ENCODE results near the gene ANKRD63.

Gene ANKRD63

DNA sequence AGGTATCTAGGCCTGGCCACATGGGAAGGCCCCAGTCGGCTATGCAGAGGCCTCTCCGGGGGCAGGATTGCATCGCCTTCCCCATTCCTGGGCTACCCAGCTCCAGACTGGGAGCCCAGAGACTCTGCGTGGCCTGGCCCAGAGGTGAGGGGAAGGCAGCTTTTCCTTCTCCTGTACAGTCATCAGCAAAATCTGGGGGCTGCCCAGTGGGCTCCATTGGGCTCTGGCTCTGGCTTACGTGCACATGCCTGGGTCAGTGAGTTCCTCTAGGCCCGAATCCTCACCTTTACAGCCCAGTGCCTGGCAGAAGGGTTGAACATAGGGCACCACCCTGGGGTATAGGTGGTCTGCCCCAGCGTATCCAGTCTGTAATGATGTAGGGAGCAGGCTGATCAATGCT is 3.9 kb upstream of the ANKRD63 start:
- Histone ChIP-seq H3K9ac (ENCODE audit: low read length) (no peak overlapping the region), H3K27ac (ENCODE audit: low read length, poor library complexity, severe bottlenecking) (no peak overlapping the region), H2BK15ac (ENCODE audit: low read depth, poor library complexity, severe bottlenecking) (no peak overlapping the region), H3K14ac (ENCODE audit: low read length in 2 of 2) (no peak overlapping the region), H3K23ac (ENCODE audit: low read length in 2 of 2) (no peak overlapping the region), H2BK5ac (ENCODE audit: low read depth, low read length, poor library complexity, severe bottlenecking) (no peak overlapping the region), H3K4me2 (ENCODE audit: low read length, poor library complexity, severe bottlenecking) (no peak overlapping the region), H2BK12ac (ENCODE audit: low read length in 2 of 2) (no peak overlapping the region), H3K4me1 (ENCODE audit: control insufficient read depth, insufficient read depth, low read depth, low read length) (peaks cover 46% of the 10 kb centered on the region), H4K8ac (ENCODE audit: low read length) (peak overlapping the region; percentile 5), H3K27me3 (ENCODE audit: control insufficient read depth in 1 of 2, insufficient read depth in 1 of 2, low read length in 2 of 2) (peaks cover 38 to 49% of the 10 kb centered on the region in 2 experiments), H4K91ac (ENCODE audit: low read length) (peak overlapping the region; percentile 43), H3K4me3 (ENCODE audit: insufficient read depth in 1 of 2, low read depth in 1 of 2, low read length in 2 of 2) (no peak overlapping the region), H3K79me1 (replicated peaks; ENCODE audit: low read length, poor library complexity, severe bottlenecking) (no peaks in the 10 kb centered on the region), H3K9me3 (ENCODE audit: control insufficient read depth, low read length) (no peaks in the 10 kb centered on the region), H2AK5ac (ENCODE audit: low read length, severe bottlenecking) (no peak overlapping the region), H3K4ac (ENCODE audit: low read depth in 1 of 2, low read length in 2 of 2) (no peak overlapping the region), H3K18ac (ENCODE audit: low read depth in 1 of 2, low read length in 2 of 2) (no peak overlapping the region), H2BK120ac (ENCODE audit: low read depth, low read length) (no peak overlapping the region), H2AFZ (ENCODE audit: low read depth, low read length) (no peak overlapping the region), H3K36me3 (ENCODE audit: control insufficient read depth in 1 of 2, insufficient read depth in 2 of 2, low read depth in 1 of 2, low read length in 2 of 2) (no peaks in the 10 kb centered on the region)
- DNase-seq, result no peak
- WGBS, result 80% methylated on average over 6 of the region's 7 CpGs

GRCh38 chr15:40286061-40286532 is 3.2 kb upstream of the ANKRD63 start:
- Histone ChIP-seq H3K23ac (ENCODE audit: low read length in 2 of 2) (peak overlapping the region in 1 of 2 experiments; percentile 66), H2BK120ac (ENCODE audit: low read depth, low read length) (no peak overlapping the region), H2AK5ac (ENCODE audit: low read length, severe bottlenecking) (no peak overlapping the region), H2BK15ac (ENCODE audit: low read depth, poor library complexity, severe bottlenecking) (no peak overlapping the region), H3K79me1 (replicated peaks; ENCODE audit: low read length, poor library complexity, severe bottlenecking) (no peaks in the 10 kb centered on the region), H3K9ac (ENCODE audit: low read length) (no peak overlapping the region), H3K4me1 (ENCODE audit: control insufficient read depth, insufficient read depth, low read depth, low read length) (peaks cover 47% of the 10 kb centered on the region), H3K27me3 (ENCODE audit: control insufficient read depth in 1 of 2, insufficient read depth in 1 of 2, low read length in 2 of 2) (peaks cover 40 to 50% of the 10 kb centered on the region in 2 experiments), H4K8ac (ENCODE audit: low read length) (no peak overlapping the region), H3K36me3 (ENCODE audit: control insufficient read depth in 1 of 2, insufficient read depth in 2 of 2, low read depth in 1 of 2, low read length in 2 of 2) (no peaks in the 10 kb centered on the region), H3K4ac (ENCODE audit: low read depth in 1 of 2, low read length in 2 of 2) (no peak overlapping the region), H3K4me2 (ENCODE audit: low read length, poor library complexity, severe bottlenecking) (no peak overlapping the region), H3K18ac (ENCODE audit: low read depth in 1 of 2, low read length in 2 of 2) (peak overlapping the region; percentile 17 to 29), H3K4me3 (ENCODE audit: insufficient read depth in 1 of 2, low read depth in 1 of 2, low read length in 2 of 2) (no peak overlapping the region), H2BK12ac (ENCODE audit: low read length in 2 of 2) (no peak overlapping the region), H4K91ac (ENCODE audit: low read length) (peak overlapping the region; percentile 58), H2BK5ac (ENCODE audit: low read depth, low read length, poor library complexity, severe bottlenecking) (no peak overlapping the region), H3K14ac (ENCODE audit: low read length in 2 of 2) (peak overlapping the region in 1 of 2 experiments; percentile 81), H3K9me3 (ENCODE audit: control insufficient read depth, low read length) (no peaks in the 10 kb centered on the region), H2AFZ (ENCODE audit: low read depth, low read length) (no peak overlapping the region), H3K27ac (ENCODE audit: low read length, poor library complexity, severe bottlenecking) (no peak overlapping the region)
- WGBS, result 52% methylated on average over 7 of the region's 7 CpGs
- no peak for DNase-seq

- Histone ChIP-seq H2BK5ac (ENCODE audit: low read depth, low read length, poor library complexity, severe bottlenecking) (no peak overlapping the region), H3K18ac (ENCODE audit: low read depth in 1 of 2, low read length in 2 of 2) (no peak overlapping the region), H3K14ac (ENCODE audit: low read length in 2 of 2) (no peak overlapping the region), H3K9ac (ENCODE audit: low read length) (no peak overlapping the region), H3K23ac (ENCODE audit: low read length in 2 of 2) (no peak overlapping the region), H3K4me1 (ENCODE audit: control insufficient read depth, insufficient read depth, low read depth, low read length) (peaks cover 42% of the 10 kb centered on the region), H3K4me2 (ENCODE audit: low read length, poor library complexity, severe bottlenecking) (no peak overlapping the region), H4K8ac (ENCODE audit: low read length) (peak overlapping the region; percentile 29), H4K91ac (ENCODE audit: low read length) (no peak overlapping the region), H3K79me1 (replicated peaks; ENCODE audit: low read length, poor library complexity, severe bottlenecking) (no peaks in the 10 kb centered on the region), H3K27me3 (ENCODE audit: control insufficient read depth in 1 of 2, insufficient read depth in 1 of 2, low read length in 2 of 2) (peaks cover 44 to 54% of the 10 kb centered on the region in 2 experiments), H3K4ac (ENCODE audit: low read depth in 1 of 2, low read length in 2 of 2) (no peak overlapping the region), H2BK15ac (ENCODE audit: low read depth, poor library complexity, severe bottlenecking) (no peak overlapping the region), H3K4me3 (ENCODE audit: insufficient read depth in 1 of 2, low read depth in 1 of 2, low read length in 2 of 2) (no peak overlapping the region), H2BK120ac (ENCODE audit: low read depth, low read length) (no peak overlapping the region), H3K27ac (ENCODE audit: low read length, poor library complexity, severe bottlenecking) (no peak overlapping the region), H3K36me3 (ENCODE audit: control insufficient read depth in 1 of 2, insufficient read depth in 2 of 2, low read depth in 1 of 2, low read length in 2 of 2) (no peaks in the 10 kb centered on the region), H2AFZ (ENCODE audit: low read depth, low read length) (no peak overlapping the region), H2AK5ac (ENCODE audit: low read length, severe bottlenecking) (no peak overlapping the region), H3K9me3 (ENCODE audit: control insufficient read depth, low read length) (no peaks in the 10 kb centered on the region), H2BK12ac (ENCODE audit: low read length in 2 of 2) (no peak overlapping the region)
- WGBS, result 5% methylated on average over 1 of the region's 1 CpG
- peak; percentile 37 for DNase-seq
Measured at GRCh38 chr15:40285554-40286011, 2.7 kb upstream of the ANKRD63 start.

DNA sequence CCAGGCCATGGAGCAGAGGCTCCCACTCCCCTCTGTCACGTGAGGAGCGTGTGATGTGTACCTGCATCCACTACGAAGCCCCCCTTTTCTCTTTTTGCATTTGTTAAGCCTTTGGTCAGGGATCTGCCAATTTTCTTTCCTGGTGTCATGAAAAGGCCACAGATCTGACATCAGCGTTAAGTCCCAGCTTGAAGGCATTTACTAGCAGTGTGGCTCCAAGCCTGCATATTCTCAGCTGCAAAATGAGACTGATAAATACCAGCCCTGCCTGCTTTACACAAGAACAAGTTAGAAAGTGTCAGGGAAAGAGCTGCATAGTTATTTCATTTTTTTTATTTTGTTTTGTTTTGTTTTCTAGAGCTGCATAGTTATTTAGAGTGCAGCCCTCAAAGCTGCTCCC is 2.3 kb upstream of the ANKRD63 start:
- H4K91ac ChIP-seq (ENCODE audit: low read length), result no peak overlapping the region
- no peak overlapping the region for H2BK120ac ChIP-seq (ENCODE audit: low read depth, low read length)
- no peak overlapping the region for H3K18ac ChIP-seq (ENCODE audit: low read depth in 1 of 2, low read length in 2 of 2)
- DNase-seq, result peak; percentile 49
- WGBS, result 59% methylated on average over 4 of the region's 4 CpGs
- no peak overlapping the region for H2BK5ac ChIP-seq (ENCODE audit: low read depth, low read length, poor library complexity, severe bottlenecking)
- H3K4me3 ChIP-seq (ENCODE audit: insufficient read depth in 1 of 2, low read depth in 1 of 2, low read length in 2 of 2), result no peak overlapping the region
- H3K9ac ChIP-seq (ENCODE audit: low read length), result no peak overlapping the region
- peaks cover 44 to 54% of the 10 kb centered on the region in 2 experiments for H3K27me3 ChIP-seq (ENCODE audit: control insufficient read depth in 1 of 2, insufficient read depth in 1 of 2, low read length in 2 of 2)
- no peaks in the 10 kb centered on the region for H3K9me3 ChIP-seq (ENCODE audit: control insufficient read depth, low read length)
- H2AK5ac ChIP-seq (ENCODE audit: low read length, severe bottlenecking), result no peak overlapping the region
- no peak overlapping the region for H4K8ac ChIP-seq (ENCODE audit: low read length)
- H2BK12ac ChIP-seq (ENCODE audit: low read length in 2 of 2), result no peak overlapping the region
- no peaks in the 10 kb centered on the region for H3K79me1 ChIP-seq (replicated peaks; ENCODE audit: low read length, poor library complexity, severe bottlenecking)
- H3K23ac ChIP-seq (ENCODE audit: low read length in 2 of 2), result no peak overlapping the region
- H2BK15ac ChIP-seq (ENCODE audit: low read depth, poor library complexity, severe bottlenecking), result no peak overlapping the region
- no peak overlapping the region for H3K4me2 ChIP-seq (ENCODE audit: low read length, poor library complexity, severe bottlenecking)
- H3K4ac ChIP-seq (ENCODE audit: low read depth in 1 of 2, low read length in 2 of 2), result no peak overlapping the region
- no peaks in the 10 kb centered on the region for H3K36me3 ChIP-seq (ENCODE audit: control insufficient read depth in 1 of 2, insufficient read depth in 2 of 2, low read depth in 1 of 2, low read length in 2 of 2)
- peaks cover 42% of the 10 kb centered on the region for H3K4me1 ChIP-seq (ENCODE audit: control insufficient read depth, insufficient read depth, low read depth, low read length)
- no peak overlapping the region for H3K27ac ChIP-seq (ENCODE audit: low read length, poor library complexity, severe bottlenecking)
- no peak overlapping the region for H3K14ac ChIP-seq (ENCODE audit: low read length in 2 of 2)
- no peak overlapping the region for H2AFZ ChIP-seq (ENCODE audit: low read depth, low read length)

Measured in mesenchymal stem cell (in vitro differentiated cells and primary cell).